DND-41 (cell line): ENCODE results near the gene ERAP2.

ENCODE experiments used
- ATAC-seq: fragments of 200-7000 bp; cut with Tn5 transposase; 3 replicates; pipeline ENCODE4 v1.9.1; 2021; ENCODE audit warnings: low read depth; ENCODE audit not compliant: insufficient read depth
- DNase-seq: peaks from one replicate; pipeline ENCODE4 v3.0.0-alpha.2; 2020
- H2AFZ ChIP-seq: 2 replicates; pipeline ENCODE4 v1.6.0; 2012; ENCODE audit warnings: low read depth, low read length
- H3K27ac ChIP-seq: 2 replicates; pipeline ENCODE4 v1.5.1; 2012; ENCODE audit warnings: low read length, inconsistent platforms
- H3K27me3 ChIP-seq: fragments of 200-600 bp; sonication (generic); 2 replicates; pipeline ENCODE4 v1.6.0; 2012; ENCODE audit warnings: low read length, mild to moderate bottlenecking, inconsistent platforms; ENCODE audit not compliant: insufficient read depth, poor library complexity
- H3K36me3 ChIP-seq: 2 replicates; pipeline ENCODE4 v1.5.1; 2012; ENCODE audit warnings: low read length, inconsistent platforms; ENCODE audit not compliant: insufficient read depth
- H3K4me1 ChIP-seq: 2 replicates; pipeline ENCODE4 v1.5.1; 2012; ENCODE audit warnings: mild to moderate bottlenecking, low read length; ENCODE audit not compliant: insufficient read depth
- H3K4me2 ChIP-seq: 2 replicates; pipeline ENCODE4 v1.6.0; 2012; ENCODE audit warnings: mild to moderate bottlenecking, moderate library complexity, low read length, inconsistent platforms; ENCODE audit not compliant: insufficient read depth
- H3K4me3 ChIP-seq, 2 experiments: fragments of 200-600 bp in 1 of 2; shearing (Covaris generic) in 1 of 2; 2 replicates each; pipeline ENCODE4 v1.5.1; 2012 to 2016; ENCODE audit warnings: inconsistent platforms in 2 of 2, low read length in 2 of 2, mild to moderate bottlenecking in 2 of 2, low read depth in 1 of 2, moderate library complexity in 1 of 2
- H3K79me2 ChIP-seq: 2 replicates; pipeline ENCODE4 v1.6.0; 2012; ENCODE audit warnings: low read length, inconsistent platforms; ENCODE audit not compliant: insufficient read depth
- H3K9ac ChIP-seq: 2 replicates; pipeline ENCODE4 v1.6.0; 2012; ENCODE audit warnings: low read depth, mild to moderate bottlenecking, inconsistent platforms, low read length, moderate library complexity
- H3K9me3 ChIP-seq: 2 replicates; pipeline ENCODE4 v1.5.1; 2012; ENCODE audit warnings: low read length, moderate library complexity, mild to moderate bottlenecking, inconsistent platforms; ENCODE audit not compliant: insufficient read depth, severe bottlenecking
- H4K20me1 ChIP-seq: 2 replicates; pipeline ENCODE4 v1.6.0; 2012; ENCODE audit warnings: low read length; ENCODE audit not compliant: insufficient read depth
- EZH2 ChIP-seq: IDR thresholded peaks from 3 replicates; pipeline ENCODE4 v1.6.1; 2012; ENCODE audit warnings: borderline replicate concordance, low read depth, mild to moderate bottlenecking, moderate library complexity, low read length, inconsistent platforms; ENCODE audit not compliant: severe bottlenecking
- TF ChIP-seq, protein P1 (sequence below): IDR thresholded peaks from 2 replicates; pipeline ENCODE4 v1.5.1; 2012; ENCODE audit warnings: borderline replicate concordance, low read length, moderate library complexity, mild to moderate bottlenecking; ENCODE audit not compliant: poor library complexity, severe bottlenecking; ENCODE audit errors: extremely low read depth

Gene ERAP2

DNA sequence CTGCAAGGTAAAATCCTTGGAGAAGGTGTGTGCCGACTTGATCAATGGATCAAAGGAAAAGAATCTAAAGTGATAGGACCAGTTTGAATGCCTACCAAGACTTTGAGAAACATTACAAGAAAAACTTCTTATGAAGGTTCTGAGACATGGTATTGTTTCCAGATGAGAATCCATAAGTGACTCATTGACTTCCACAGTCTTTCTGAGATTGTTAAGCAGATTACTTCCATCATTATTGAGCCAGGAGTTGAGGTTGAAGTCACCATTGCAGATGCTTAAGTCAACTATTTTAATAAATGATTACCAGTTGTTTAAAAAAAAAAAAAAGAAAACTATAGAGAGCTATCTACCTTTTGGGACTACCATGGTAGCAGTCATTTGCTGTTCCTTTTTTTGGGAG, 66.6 kb downstream of the ERAP2 start:
- H4K20me1 ChIP-seq: peaks cover 5% of the 10 kb centered on the region; the same call in 1 of the 2 replicates
- no peaks in the 10 kb centered on the region for H3K9me3 ChIP-seq
- H3K27ac ChIP-seq: no peak overlapping the region
- ATAC-seq (no peak), DNase-seq (no peak)
- no peak overlapping the region for H3K4me3 ChIP-seq
- peaks cover 100% of the 10 kb centered on the region for H3K79me2 ChIP-seq
- H3K4me1 ChIP-seq: peaks cover 24% of the 10 kb centered on the region
- no peak overlapping the region for H3K9ac ChIP-seq
- peaks cover 6% of the 10 kb centered on the region for H3K36me3 ChIP-seq
- no peak for TF ChIP-seq EZH2
- no peak overlapping the region for H2AFZ ChIP-seq
- H3K27me3 ChIP-seq: no peaks in the 10 kb centered on the region
- H3K4me2 ChIP-seq: no peak overlapping the region

DNA sequence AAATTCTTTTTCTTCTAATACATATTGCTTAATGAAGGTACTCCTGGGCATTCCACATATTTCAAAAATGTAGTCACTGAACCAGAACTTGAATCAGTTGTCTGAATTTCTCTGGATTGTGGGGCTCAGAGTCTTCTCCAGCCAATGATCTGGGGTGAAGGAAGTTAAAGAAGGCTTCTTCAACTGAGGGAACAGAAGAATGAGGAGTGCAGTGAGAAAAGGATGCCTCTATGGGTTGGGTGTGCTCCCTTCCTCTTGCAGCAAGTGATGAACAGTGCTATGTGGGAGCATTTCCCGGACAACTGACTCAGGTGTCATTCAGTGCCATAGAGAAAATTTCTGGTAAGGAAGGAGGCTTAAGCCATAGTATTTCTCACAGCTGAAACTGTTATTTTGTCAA, 67.5 kb downstream of the ERAP2 start:
- H2AFZ ChIP-seq: no peak overlapping the region
- H4K20me1 ChIP-seq: peaks cover 3% of the 10 kb centered on the region; the same call in 1 of the 2 replicates
- no peaks in the 10 kb centered on the region for H3K9me3 ChIP-seq
- H3K27ac ChIP-seq: no peak overlapping the region
- H3K4me1 ChIP-seq: peaks cover 15% of the 10 kb centered on the region
- DNase-seq: no peak
- H3K9ac ChIP-seq: no peak overlapping the region
- H3K27me3 ChIP-seq: no peaks in the 10 kb centered on the region
- peaks cover 6% of the 10 kb centered on the region; the same call in 1 of the 2 replicates for H3K36me3 ChIP-seq
- no peak overlapping the region for H3K4me3 ChIP-seq
- H3K4me2 ChIP-seq: no peak overlapping the region
- peaks cover 99% of the 10 kb centered on the region for H3K79me2 ChIP-seq
- TF ChIP-seq, protein P1, sequence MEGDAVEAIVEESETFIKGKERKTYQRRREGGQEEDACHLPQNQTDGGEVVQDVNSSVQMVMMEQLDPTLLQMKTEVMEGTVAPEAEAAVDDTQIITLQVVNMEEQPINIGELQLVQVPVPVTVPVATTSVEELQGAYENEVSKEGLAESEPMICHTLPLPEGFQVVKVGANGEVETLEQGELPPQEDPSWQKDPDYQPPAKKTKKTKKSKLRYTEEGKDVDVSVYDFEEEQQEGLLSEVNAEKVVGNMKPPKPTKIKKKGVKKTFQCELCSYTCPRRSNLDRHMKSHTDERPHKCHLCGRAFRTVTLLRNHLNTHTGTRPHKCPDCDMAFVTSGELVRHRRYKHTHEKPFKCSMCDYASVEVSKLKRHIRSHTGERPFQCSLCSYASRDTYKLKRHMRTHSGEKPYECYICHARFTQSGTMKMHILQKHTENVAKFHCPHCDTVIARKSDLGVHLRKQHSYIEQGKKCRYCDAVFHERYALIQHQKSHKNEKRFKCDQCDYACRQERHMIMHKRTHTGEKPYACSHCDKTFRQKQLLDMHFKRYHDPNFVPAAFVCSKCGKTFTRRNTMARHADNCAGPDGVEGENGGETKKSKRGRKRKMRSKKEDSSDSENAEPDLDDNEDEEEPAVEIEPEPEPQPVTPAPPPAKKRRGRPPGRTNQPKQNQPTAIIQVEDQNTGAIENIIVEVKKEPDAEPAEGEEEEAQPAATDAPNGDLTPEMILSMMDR: no peak
- TF ChIP-seq EZH2: no peak
- no peak for ATAC-seq

DNA sequence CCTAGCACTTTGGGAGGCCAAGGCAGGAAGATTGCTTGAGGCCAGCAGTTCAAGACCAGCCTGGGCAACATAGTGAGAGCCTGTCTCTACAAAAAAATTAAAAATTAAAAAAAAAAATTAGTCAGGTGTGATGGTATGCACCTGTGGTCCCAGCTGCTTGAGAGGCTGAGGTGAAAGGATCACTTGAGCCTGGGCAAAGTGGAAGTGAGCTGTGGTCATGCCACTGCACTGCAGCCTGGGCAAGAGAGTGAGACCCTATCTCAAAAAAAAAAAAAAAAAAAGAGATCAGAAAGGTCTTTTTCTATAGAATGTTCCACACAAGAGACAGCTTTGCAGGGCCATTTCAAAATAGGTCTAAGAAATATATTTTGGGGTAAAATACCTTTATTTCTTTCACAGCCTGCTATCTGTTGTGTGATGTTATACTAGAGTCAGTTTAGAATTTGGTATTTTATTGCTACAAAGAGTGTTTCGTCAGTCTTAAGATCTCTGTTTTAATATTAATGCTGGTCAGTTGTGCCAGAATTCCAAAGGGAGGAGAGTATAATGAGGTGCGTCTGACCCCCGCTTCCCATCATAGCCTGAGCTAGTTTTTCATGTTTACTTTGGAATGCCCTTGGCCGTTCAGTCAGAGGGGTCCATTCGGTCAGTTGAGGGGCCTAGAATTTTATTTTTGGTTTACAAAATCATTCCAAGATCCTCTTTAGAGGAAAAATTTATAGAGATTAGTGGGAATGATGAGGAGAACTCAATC, 69.0 kb downstream of the ERAP2 start:
- Histone ChIP-seq H3K4me1 (0 out of 2 replicates have a peak, but pooled peaks cover 3% of the 10 kb centered on the region), H3K27ac (no peak overlapping the region), H3K9me3 (no peaks in the 10 kb centered on the region), H2AFZ (no peak overlapping the region), H3K9ac (no peak overlapping the region), H4K20me1 (peaks cover 3% of the 10 kb centered on the region; the same call in 1 of the 2 replicates), H3K4me2 (no peak overlapping the region), H3K79me2 (peaks cover 99% of the 10 kb centered on the region), H3K27me3 (no peaks in the 10 kb centered on the region), H3K4me3 (no peak overlapping the region), H3K36me3 (peaks cover 6% of the 10 kb centered on the region; the same call in 1 of the 2 replicates)
- no peak for TF ChIP-seq EZH2
- TF ChIP-seq, protein P1: no peak
- no peak for ATAC-seq
- DNase-seq: no peak

DNA sequence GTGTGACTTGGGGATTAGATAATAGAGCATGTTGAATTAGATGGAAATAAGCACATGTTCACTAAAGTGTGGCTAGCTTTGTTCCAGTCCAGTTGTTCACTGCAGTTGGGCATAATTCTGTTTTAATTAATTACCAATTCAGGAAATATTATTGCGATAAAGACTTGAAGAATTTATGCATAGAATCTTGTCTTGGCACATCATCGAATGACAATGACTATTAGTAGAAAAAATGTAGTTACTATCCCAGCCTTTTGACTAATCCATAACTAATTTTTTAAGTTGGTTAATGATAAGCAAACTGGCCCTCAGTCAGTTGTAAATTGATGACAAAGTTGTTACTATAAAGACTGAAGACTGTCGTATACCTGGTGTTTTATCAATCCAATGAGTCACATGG, 70.1 kb downstream of the ERAP2 start:
- no peaks in the 10 kb centered on the region for H3K9me3 ChIP-seq
- no peak overlapping the region for H3K4me3 ChIP-seq
- H4K20me1 ChIP-seq: no peaks in the 10 kb centered on the region
- no peak overlapping the region for H2AFZ ChIP-seq
- H3K36me3 ChIP-seq: peaks cover 3% of the 10 kb centered on the region; the same call in 1 of the 2 replicates
- no peak for ATAC-seq
- no peaks in the 10 kb centered on the region for H3K4me1 ChIP-seq
- TF ChIP-seq, protein P1: no peak
- TF ChIP-seq EZH2: no peak
- H3K79me2 ChIP-seq: peaks cover 99% of the 10 kb centered on the region
- no peak for DNase-seq
- no peaks in the 10 kb centered on the region for H3K27me3 ChIP-seq
- H3K4me2 ChIP-seq: no peak overlapping the region
- no peak overlapping the region for H3K9ac ChIP-seq
- H3K27ac ChIP-seq: no peak overlapping the region
